Measurements from ENCODE around the gene DIP2B. TPM values are rescaled to one million over a fixed set of nuclear protein-coding genes. Genes with fewer than 3 reads are reported as not detected.

Gene DIP2B
- total and polyA plus RNA-seq, 2 of the 13 experiments (the other 11 are each of a cell fraction or from before 2014, with no cell fraction given): 32.1 to 35.8 TPM

DNA sequence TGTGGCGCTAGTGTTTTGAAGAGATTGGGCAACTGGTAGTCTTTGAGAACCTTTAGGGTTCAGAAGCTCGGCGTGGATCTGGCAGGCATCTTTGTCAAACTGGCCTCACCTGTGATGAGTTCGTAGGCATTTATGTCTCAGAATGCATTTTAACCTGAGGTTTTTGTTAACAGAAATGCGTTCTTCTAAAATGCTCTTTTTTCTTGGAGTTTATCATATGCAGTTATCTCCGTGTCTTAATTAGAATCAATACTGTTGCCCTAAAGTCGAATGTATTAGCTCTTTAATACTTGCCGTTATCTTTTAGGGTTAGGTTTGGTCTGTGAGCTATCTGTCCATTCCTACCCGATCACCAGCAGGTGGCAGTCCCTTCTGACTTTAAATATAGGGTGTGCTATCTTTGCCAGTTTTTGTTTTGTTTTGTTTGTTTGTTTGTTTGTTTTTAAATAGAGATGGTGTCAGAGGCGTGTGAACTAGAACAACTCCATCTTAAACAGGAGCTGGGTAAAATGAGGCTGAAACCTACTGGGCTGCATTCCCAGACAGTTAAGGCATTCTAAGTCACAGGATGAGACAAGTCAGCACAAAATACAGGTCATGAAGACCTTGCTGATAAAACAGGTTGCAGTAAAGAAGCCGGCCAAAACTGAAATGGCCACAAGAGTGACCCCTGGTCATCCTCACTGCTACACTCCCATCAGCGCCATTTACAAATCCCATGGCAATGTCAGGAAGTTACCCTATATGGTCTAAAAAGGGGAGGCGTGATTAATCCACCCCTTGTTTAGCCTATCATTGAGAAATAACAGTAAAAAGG, 260.5 kb downstream of the DIP2B start (continued):
- TF ChIP-seq, protein P1, sequence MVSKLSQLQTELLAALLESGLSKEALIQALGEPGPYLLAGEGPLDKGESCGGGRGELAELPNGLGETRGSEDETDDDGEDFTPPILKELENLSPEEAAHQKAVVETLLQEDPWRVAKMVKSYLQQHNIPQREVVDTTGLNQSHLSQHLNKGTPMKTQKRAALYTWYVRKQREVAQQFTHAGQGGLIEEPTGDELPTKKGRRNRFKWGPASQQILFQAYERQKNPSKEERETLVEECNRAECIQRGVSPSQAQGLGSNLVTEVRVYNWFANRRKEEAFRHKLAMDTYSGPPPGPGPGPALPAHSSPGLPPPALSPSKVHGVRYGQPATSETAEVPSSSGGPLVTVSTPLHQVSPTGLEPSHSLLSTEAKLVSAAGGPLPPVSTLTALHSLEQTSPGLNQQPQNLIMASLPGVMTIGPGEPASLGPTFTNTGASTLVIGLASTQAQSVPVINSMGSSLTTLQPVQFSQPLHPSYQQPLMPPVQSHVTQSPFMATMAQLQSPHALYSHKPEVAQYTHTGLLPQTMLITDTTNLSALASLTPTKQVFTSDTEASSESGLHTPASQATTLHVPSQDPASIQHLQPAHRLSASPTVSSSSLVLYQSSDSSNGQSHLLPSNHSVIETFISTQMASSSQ (IDR thresholded peaks at IDR 0.05; ENCODE audit: low read depth): no peak
- TF ChIP-seq, protein P1 (CRISPR knock-in tag; IDR thresholded peaks at IDR 0.05; ENCODE audit: borderline replicate concordance): no peak
- TF ChIP-seq HCFC1 (IDR thresholded peaks at IDR 0.05; ENCODE audit: low read depth, low read length): no peak
- TF ChIP-seq ZNF792 (CRISPR knock-in tag; IDR thresholded peaks at IDR 0.05): no peak
- no peak for TF ChIP-seq ZNF235 (CRISPR knock-in tag; IDR thresholded peaks at IDR 0.05; ENCODE audit: borderline replicate concordance)
- TF ChIP-seq ZNF605 (CRISPR knock-in tag; IDR thresholded peaks at IDR 0.05): no peak
- TF ChIP-seq ZSCAN21 (CRISPR knock-in tag; IDR thresholded peaks at IDR 0.05; ENCODE audit: borderline replicate concordance): no peak
- no peak for TF ChIP-seq FOXK2 (IDR thresholded peaks at IDR 0.05)
- TF ChIP-seq POGZ (CRISPR knock-in tag; IDR thresholded peaks at IDR 0.05): no peak; the same call in 1 of the 2 replicates
- TF ChIP-seq, protein P2, sequence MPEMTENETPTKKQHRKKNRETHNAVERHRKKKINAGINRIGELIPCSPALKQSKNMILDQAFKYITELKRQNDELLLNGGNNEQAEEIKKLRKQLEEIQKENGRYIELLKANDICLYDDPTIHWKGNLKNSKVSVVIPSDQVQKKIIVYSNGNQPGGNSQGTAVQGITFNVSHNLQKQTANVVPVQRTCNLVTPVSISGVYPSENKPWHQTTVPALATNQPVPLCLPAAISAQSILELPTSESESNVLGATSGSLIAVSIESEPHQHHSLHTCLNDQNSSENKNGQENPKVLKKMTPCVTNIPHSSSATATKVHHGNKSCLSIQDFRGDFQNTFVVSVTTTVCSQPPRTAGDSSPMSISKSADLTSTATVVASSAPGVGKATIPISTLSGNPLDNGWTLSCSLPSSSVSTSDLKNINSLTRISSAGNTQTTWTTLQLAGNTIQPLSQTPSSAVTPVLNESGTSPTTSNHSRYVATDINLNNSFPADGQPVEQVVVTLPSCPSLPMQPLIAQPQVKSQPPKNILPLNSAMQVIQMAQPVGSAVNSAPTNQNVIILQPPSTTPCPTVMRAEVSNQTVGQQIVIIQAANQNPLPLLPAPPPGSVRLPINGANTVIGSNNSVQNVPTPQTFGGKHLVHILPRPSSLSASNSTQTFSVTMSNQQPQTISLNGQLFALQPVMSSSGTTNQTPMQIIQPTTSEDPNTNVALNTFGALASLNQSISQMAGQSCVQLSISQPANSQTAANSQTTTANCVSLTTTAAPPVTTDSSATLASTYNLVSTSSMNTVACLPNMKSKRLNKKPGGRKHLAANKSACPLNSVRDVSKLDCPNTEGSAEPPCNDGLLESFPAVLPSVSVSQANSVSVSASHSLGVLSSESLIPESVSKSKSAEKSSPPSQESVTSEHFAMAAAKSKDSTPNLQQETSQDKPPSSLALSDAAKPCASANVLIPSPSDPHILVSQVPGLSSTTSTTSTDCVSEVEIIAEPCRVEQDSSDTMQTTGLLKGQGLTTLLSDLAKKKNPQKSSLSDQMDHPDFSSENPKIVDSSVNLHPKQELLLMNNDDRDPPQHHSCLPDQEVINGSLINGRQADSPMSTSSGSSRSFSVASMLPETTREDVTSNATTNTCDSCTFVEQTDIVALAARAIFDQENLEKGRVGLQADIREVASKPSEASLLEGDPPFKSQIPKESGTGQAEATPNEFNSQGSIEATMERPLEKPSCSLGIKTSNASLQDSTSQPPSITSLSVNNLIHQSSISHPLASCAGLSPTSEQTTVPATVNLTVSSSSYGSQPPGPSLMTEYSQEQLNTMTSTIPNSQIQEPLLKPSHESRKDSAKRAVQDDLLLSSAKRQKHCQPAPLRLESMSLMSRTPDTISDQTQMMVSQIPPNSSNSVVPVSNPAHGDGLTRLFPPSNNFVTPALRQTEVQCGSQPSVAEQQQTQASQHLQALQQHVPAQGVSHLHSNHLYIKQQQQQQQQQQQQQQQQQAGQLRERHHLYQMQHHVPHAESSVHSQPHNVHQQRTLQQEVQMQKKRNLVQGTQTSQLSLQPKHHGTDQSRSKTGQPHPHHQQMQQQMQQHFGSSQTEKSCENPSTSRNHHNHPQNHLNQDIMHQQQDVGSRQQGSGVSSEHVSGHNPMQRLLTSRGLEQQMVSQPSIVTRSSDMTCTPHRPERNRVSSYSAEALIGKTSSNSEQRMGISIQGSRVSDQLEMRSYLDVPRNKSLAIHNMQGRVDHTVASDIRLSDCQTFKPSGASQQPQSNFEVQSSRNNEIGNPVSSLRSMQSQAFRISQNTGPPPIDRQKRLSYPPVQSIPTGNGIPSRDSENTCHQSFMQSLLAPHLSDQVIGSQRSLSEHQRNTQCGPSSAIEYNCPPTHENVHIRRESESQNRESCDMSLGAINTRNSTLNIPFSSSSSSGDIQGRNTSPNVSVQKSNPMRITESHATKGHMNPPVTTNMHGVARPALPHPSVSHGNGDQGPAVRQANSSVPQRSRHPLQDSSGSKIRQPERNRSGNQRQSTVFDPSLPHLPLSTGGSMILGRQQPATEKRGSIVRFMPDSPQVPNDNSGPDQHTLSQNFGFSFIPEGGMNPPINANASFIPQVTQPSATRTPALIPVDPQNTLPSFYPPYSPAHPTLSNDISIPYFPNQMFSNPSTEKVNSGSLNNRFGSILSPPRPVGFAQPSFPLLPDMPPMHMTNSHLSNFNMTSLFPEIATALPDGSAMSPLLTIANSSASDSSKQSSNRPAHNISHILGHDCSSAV (CRISPR knock-in tag; IDR thresholded peaks at IDR 0.05; ENCODE audit: borderline replicate concordance): no peak
- TF ChIP-seq TBL1XR1 (IDR thresholded peaks at IDR 0.05; ENCODE audit: borderline replicate concordance, low read length, partially characterized antibody): no peak
- TF ChIP-seq, protein P3, sequence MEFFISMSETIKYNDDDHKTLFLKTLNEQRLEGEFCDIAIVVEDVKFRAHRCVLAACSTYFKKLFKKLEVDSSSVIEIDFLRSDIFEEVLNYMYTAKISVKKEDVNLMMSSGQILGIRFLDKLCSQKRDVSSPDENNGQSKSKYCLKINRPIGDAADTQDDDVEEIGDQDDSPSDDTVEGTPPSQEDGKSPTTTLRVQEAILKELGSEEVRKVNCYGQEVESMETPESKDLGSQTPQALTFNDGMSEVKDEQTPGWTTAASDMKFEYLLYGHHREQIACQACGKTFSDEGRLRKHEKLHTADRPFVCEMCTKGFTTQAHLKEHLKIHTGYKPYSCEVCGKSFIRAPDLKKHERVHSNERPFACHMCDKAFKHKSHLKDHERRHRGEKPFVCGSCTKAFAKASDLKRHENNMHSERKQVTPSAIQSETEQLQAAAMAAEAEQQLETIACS (CRISPR knock-in tag; IDR thresholded peaks at IDR 0.05): no peak
- TF ChIP-seq, protein P4, sequence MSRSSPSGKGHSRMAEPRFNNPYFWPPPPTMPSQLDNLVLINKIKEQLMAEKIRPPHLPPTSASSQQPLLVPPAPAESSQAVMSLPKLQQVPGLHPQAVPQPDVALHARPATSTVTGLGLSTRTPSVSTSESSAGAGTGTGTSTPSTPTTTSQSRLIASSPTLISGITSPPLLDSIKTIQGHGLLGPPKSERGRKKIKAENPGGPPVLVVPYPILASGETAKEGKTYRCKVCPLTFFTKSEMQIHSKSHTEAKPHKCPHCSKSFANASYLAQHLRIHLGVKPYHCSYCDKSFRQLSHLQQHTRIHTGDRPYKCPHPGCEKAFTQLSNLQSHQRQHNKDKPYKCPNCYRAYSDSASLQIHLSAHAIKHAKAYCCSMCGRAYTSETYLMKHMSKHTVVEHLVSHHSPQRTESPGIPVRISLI (CRISPR knock-in tag; IDR thresholded peaks at IDR 0.05; ENCODE audit: borderline replicate concordance): no peak
- no peak for TF ChIP-seq KLF15 (CRISPR knock-in tag; IDR thresholded peaks at IDR 0.05; ENCODE audit: borderline replicate concordance)
